GM19023 (cell line): ENCODE data around the gene FOXN3.

ENCODE experiments used
- ATAC-seq: cut with Tn5 transposase; IDR thresholded peaks from one replicate; pipeline ENCODE4 v1.9.1; 2021; ENCODE audit warnings: mild to moderate bottlenecking, moderate library complexity; ENCODE audit not compliant: unreplicated experiment

FOXN3 gene

GRCh38 chr14:89417091-89417464, at the start of gene FOXN3:
FOXN3 (minus strand) TSS chr14:89417233; CDS start chr14:89412476, 4,757 bp downstream.
- ATAC-seq = peak; percentile 51

GRCh38 chr14:89466484-89466883, 49.5 kb upstream of the FOXN3 start:
- ATAC-seq = no peak

DNA sequence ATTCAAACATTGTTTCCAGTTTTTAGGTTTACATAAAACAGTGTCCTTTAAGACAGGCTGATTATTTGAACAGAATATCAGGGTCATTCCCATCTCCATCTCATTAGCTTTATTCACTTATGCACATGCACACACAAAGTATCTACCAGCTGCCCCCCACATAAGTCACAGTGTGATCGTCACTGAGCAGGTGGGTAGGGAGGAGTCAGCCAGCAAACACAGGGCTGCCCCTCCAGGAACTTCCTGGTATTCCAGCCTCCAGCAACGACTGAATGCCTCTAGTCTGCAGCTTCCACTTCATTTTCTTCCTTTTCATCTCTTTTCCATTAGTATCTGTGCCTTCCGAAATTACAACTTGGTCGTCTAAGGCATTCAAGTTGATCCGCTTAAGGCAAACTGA, 48.8 kb upstream of the FOXN3 start:
- ATAC-seq = no peak

DNA sequence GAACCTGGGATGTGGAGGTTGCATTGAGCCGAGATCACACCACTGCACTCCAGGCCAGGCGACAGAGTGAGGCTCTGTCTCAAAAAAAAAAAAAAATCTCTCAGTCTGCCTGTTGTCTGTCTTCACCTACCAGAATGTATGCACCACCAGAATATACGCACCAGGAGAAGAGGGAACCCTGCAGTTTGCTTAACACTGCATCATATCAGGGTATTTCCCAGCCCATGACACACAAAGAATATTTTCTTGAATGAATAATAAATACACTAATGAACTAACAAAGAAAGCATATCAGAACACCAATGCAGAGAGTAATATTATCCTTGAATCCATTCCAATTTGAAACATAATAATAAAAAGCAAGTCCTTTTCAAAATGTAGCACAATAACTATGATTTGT, 44.2 kb upstream of the FOXN3 start:
- ATAC-seq = no peak

DNA sequence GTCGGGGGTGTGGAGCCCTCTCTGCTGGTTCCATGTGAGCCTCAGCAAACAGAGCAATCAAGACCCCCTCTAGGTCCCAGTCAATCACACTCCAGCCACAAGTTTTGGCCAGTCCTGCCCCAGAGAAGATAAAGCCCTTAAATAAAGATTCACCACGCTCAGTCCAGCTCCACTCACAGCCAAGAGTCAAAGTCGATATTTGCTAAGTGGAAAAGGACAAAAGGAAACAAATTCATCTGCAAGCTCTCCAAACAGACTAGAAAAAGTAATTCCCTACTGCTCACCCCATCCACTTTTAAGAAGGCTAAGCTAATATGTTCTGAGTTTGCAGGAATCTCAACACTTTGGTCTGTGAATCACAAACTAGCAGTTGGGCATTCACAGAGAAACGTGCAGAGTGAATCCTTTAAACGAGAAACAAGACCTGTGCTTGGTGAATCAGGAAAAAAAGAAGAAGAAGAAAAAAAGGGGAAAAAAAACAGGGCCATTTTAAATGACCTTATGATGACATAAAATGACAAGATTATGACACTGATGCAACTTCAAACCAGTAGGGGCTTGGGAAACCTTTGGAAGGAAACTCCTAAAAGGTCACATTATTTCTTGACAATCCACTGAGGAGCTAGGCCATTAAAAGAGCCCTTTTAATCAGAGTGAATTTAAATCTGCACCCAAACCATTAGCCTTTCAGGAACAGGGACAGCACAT, 41.8 kb upstream of the FOXN3 start:
- no peak for ATAC-seq

GRCh38 chr14:89457007-89457406, 40.0 kb upstream of the FOXN3 start:
- no peak for ATAC-seq

- no peak for ATAC-seq
Measured at GRCh38 chr14:89455412-89455811, 38.4 kb upstream of the FOXN3 start.

- ATAC-seq = no peak
Measured at GRCh38 chr14:89454996-89455395, 38.0 kb upstream of the FOXN3 start.

GRCh38 chr14:89452281-89452680, 35.2 kb upstream of the FOXN3 start:
- no peak for ATAC-seq

- no peak for ATAC-seq
Measured at GRCh38 chr14:89451229-89451628, 34.2 kb upstream of the FOXN3 start.

DNA sequence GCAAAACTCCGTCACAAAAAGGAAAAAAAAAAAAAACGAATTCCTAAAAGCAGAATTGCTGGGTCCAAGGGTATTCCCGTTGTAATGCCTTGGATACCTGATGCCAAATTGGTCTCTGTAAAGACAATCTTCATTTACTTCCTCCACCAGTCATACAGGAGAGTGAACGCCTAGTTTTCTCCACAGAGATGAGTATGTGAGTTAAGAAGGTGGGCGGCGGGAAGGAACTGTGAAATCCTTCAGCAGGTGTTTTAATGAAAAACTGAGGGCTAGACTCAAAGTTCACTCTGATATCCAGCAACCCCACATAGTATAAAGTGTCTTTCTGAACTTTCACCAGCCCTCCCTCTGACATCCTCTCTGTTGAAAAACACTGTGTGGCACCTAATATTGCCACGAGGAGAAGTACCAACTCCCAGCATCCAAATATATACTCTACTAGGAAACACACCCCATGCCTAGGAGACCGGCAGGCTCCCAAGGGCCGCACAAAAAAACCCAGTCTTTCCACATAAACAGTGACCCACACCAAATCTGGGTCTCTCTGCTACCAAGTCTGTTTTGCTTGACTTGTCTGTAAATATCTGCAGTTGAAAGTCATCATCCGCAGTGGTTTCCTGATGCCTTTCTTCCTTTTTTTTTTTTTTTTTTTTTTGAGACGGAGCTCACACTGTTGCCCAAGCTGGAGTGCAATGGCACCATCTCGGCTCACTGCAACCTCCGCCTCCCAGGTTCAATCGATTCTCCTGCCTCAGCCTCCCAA, 30.3 kb upstream of the FOXN3 start:
- no peak for ATAC-seq

- ATAC-seq = no peak
Measured at GRCh38 chr14:89445273-89445973, 28.4 kb upstream of the FOXN3 start.

GRCh38 chr14:89444516-89445125, 27.6 kb upstream of the FOXN3 start:
- no peak for ATAC-seq

GRCh38 chr14:89444044-89444443, 27.0 kb upstream of the FOXN3 start:
- ATAC-seq = no peak

GRCh38 chr14:89443042-89443629, 26.1 kb upstream of the FOXN3 start:
- no peak for ATAC-seq

GRCh38 chr14:89442280-89442679, 25.2 kb upstream of the FOXN3 start:
- ATAC-seq = no peak

DNA sequence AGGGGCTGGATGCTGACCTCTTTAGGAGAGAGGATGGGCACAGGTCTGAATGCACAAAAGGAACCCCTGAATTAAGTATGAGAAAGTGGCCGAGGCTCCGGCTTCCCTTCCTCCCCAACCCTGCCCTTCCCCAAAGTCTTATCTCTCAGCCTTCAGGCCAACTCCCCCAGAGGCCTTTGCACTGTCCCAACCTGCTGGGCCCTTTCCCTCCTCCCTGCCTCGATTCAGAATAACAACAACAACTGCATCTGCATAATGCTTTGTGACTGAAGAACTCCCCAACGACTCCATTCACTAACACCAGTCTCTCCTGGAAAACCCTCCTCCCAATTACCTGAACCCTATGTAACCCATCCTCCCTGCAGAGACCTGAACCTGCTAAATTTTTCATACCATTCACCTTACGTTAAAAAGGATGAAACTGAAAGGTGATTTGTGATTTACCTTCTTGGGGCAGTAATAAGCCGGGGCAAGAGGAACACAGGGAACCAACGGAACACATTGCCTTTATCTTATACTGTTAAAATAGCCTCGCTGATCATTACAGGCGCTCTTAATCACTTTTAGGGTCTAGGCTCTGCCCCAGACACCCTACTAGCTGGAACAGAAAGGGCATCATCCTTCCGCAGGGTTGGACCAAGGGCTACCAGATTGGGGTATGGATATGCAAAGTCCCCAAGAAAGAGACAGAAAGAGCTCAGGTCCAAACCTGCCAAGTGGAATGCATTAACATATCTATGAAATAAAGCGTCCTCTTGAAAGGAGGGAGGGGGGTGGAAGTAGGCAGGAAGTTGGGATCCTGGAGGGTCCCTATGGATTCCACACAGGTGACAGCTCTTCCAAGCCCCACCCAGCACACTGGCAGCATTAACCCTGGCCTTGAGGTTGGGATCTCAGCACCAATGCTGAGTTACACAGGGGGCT, 24.2 kb upstream of the FOXN3 start:
- ATAC-seq = no peak

- no peak for ATAC-seq
Measured at GRCh38 chr14:89435892-89436656, 19.0 kb upstream of the FOXN3 start.

DNA sequence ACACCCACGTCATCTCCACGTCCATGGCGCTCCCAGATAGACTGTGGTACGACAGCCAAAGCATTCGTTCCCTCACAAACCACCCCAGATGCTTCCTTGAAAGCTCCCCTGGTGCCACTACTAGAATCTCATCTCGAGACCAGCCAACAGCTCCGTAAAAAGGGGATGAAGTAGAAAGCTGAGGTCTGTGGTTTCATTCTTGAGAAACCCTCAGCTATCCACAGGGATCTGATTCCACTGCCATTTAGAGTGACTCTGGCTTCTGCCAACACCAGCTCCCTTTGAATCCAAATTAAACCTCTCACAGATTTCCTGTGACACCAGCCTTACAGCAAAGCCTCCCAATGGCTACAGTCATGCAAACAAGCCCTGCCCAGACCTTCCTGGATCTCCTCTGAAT, 18.5 kb upstream of the FOXN3 start:
- ATAC-seq = no peak
